ENCODE results near the gene C7orf57.
"Not testable (repeated sequence)": the region's sequence is repeated elsewhere in the genome, so short reads cannot be mapped to it uniquely, and the experiment has no call there.

C7orf57 gene

GRCh38 chr7:48035301-48035966, at the start of gene C7orf57:
Gene C7orf57 (plus strand): TSS chr7:48035543. CDS start chr7:48036309, 766 bp downstream.
- DNase-seq (ENCODE audit: low spot score), result peak; percentile 98

GRCh38 chr7:47988496-47989386, 46.6 kb upstream of the C7orf57 start:
- DNase-seq (ENCODE audit: low spot score), result no peak

GRCh38 chr7:47989607-47990400, 45.5 kb upstream of the C7orf57 start:
- DNase-seq (ENCODE audit: low spot score), result not testable (repeated sequence)

- no peak for DNase-seq (ENCODE audit: low spot score)
Observed at GRCh38 chr7:47990592-47990991, 44.8 kb upstream of the C7orf57 start.

- DNase-seq (ENCODE audit: low spot score), result no peak
Observed at GRCh38 chr7:47991270-47991669, 44.1 kb upstream of the C7orf57 start.

GRCh38 chr7:47991741-47992311, 43.5 kb upstream of the C7orf57 start:
- peak; percentile 92 for DNase-seq (ENCODE audit: low spot score)

- DNase-seq (ENCODE audit: low spot score), result no peak
Observed at GRCh38 chr7:47992446-47992845, 42.9 kb upstream of the C7orf57 start.

GRCh38 chr7:47999413-47999812, 35.9 kb upstream of the C7orf57 start:
- DNase-seq (ENCODE audit: low spot score), result no peak

- not testable (repeated sequence) for DNase-seq (ENCODE audit: low spot score)
Observed at GRCh38 chr7:48000164-48000563, 35.2 kb upstream of the C7orf57 start.

- no peak for DNase-seq (ENCODE audit: low spot score)
Observed at GRCh38 chr7:48004032-48004431, 31.3 kb upstream of the C7orf57 start.

GRCh38 chr7:48004638-48005037, 30.7 kb upstream of the C7orf57 start:
- DNase-seq (ENCODE audit: low spot score), result no peak

- no peak for DNase-seq (ENCODE audit: low spot score)
Observed at GRCh38 chr7:48006866-48007265, 28.5 kb upstream of the C7orf57 start.

- no peak for DNase-seq (ENCODE audit: low spot score)
Observed at GRCh38 chr7:48009257-48009656, 26.1 kb upstream of the C7orf57 start.

- no peak for DNase-seq (ENCODE audit: low spot score)
Observed at GRCh38 chr7:48009954-48010353, 25.4 kb upstream of the C7orf57 start.

GRCh38 chr7:48011323-48011722, 24.0 kb upstream of the C7orf57 start:
- no peak for DNase-seq (ENCODE audit: low spot score)

GRCh38 chr7:48011951-48012350, 23.4 kb upstream of the C7orf57 start:
- DNase-seq (ENCODE audit: low spot score), result no peak

GRCh38 chr7:48016641-48017040, 18.7 kb upstream of the C7orf57 start:
- DNase-seq (ENCODE audit: low spot score), result no peak

GRCh38 chr7:48017674-48018073, 17.7 kb upstream of the C7orf57 start:
- no peak for DNase-seq (ENCODE audit: low spot score)

GRCh38 chr7:48025624-48026023, 9.7 kb upstream of the C7orf57 start:
- no peak for DNase-seq (ENCODE audit: low spot score)

GRCh38 chr7:48028938-48029337, 6.4 kb upstream of the C7orf57 start, which contains the start of gene SUN3:
Gene SUN3 (minus strand): TSS chr7:48029107. CDS start chr7:48028938, 169 bp downstream.
- DNase-seq (ENCODE audit: low spot score), result no peak

GRCh38 chr7:48031111-48031510, 4.2 kb upstream of the C7orf57 start:
- no peak for DNase-seq (ENCODE audit: low spot score)

GRCh38 chr7:48033922-48034321, 1.4 kb upstream of the C7orf57 start:
- DNase-seq (ENCODE audit: low spot score), result no peak
